ENCODE measurements around the gene DYNC2I2. TPM values are rescaled to one million over a fixed set of nuclear protein-coding genes. Genes with fewer than 3 reads are reported as not detected.
A peak's percentile ranks its signal among the peaks of the same experiment; 100 is the strongest.

The DYNC2I2 gene
- total RNA-seq, 1 experiment from 2014 or later = 122 TPM

GRCh38 chr9:128632066-128632465 is 24.6 kb downstream of the DYNC2I2 start:
- H3K27me3 ChIP-seq = no peaks in the 10 kb centered on the region
- DNase-seq = no peak
- H3K36me3 ChIP-seq = peaks cover 88% of the 10 kb centered on the region
- H3K4me3 ChIP-seq = no peak overlapping the region
- no peaks in the 10 kb centered on the region for H3K9me3 ChIP-seq

GRCh38 chr9:128631636-128632035 is 25.0 kb downstream of the DYNC2I2 start:
- no peak for DNase-seq
- H3K36me3 ChIP-seq = peaks cover 87% of the 10 kb centered on the region
- no peaks in the 10 kb centered on the region for H3K9me3 ChIP-seq

GRCh38 chr9:128629852-128630545 is 26.6 kb downstream of the DYNC2I2 start:
- Histone ChIP-seq H3K9me3 (no peaks in the 10 kb centered on the region), H3K36me3 (peaks cover 86% of the 10 kb centered on the region), H3K4me3 (no peak overlapping the region), H3K27me3 (no peaks in the 10 kb centered on the region)
- DNase-seq = no peak

More at GRCh38 chr9:128631636-128632035, 25.0 kb downstream of the DYNC2I2 start:
- Histone ChIP-seq H3K4me3 (no peak overlapping the region), H3K27me3 (no peaks in the 10 kb centered on the region)

- Histone ChIP-seq H3K9me3 (no peaks in the 10 kb centered on the region), H3K4me3 (no peak overlapping the region), H3K36me3 (peaks cover 86% of the 10 kb centered on the region), H3K27me3 (no peaks in the 10 kb centered on the region)
- no peak for DNase-seq
These were observed 27.5 kb downstream of the DYNC2I2 start for GRCh38 chr9:128629136-128629535.

- Histone ChIP-seq H3K27me3 (no peaks in the 10 kb centered on the region), H3K36me3 (peaks cover 81% of the 10 kb centered on the region), H3K9me3 (no peaks in the 10 kb centered on the region), H3K4me3 (no peak overlapping the region)
- DNase-seq = peak; percentile 81
These were observed 28.1 kb downstream of the DYNC2I2 start for GRCh38 chr9:128628471-128629048.

GRCh38 chr9:128627906-128628305 is 28.7 kb downstream of the DYNC2I2 start:
- Histone ChIP-seq H3K9me3 (no peaks in the 10 kb centered on the region), H3K27me3 (no peaks in the 10 kb centered on the region), H3K4me3 (no peak overlapping the region), H3K36me3 (peaks cover 75% of the 10 kb centered on the region)
- DNase-seq = no peak

- H3K4me3 ChIP-seq = no peak overlapping the region
- H3K9me3 ChIP-seq = no peaks in the 10 kb centered on the region
- no peak for DNase-seq
- no peaks in the 10 kb centered on the region for H3K27me3 ChIP-seq
- H3K36me3 ChIP-seq = peaks cover 72% of the 10 kb centered on the region
These were observed 29.4 kb downstream of the DYNC2I2 start for GRCh38 chr9:128627127-128627715.

GRCh38 chr9:128626181-128626580 is 30.5 kb downstream of the DYNC2I2 start:
- Histone ChIP-seq H3K9me3 (no peaks in the 10 kb centered on the region), H3K36me3 (peaks cover 70% of the 10 kb centered on the region), H3K4me3 (no peak overlapping the region), H3K27me3 (no peaks in the 10 kb centered on the region)
- no peak for DNase-seq

GRCh38 chr9:128625391-128626146 is 31.1 kb downstream of the DYNC2I2 start:
- DNase-seq = no peak
- Histone ChIP-seq H3K4me3 (no peak overlapping the region), H3K9me3 (no peaks in the 10 kb centered on the region), H3K27me3 (no peaks in the 10 kb centered on the region), H3K36me3 (peaks cover 70% of the 10 kb centered on the region)

GRCh38 chr9:128624566-128624965 is 32.1 kb downstream of the DYNC2I2 start:
- no peak overlapping the region for H3K4me3 ChIP-seq
- no peaks in the 10 kb centered on the region for H3K27me3 ChIP-seq
- no peaks in the 10 kb centered on the region for H3K9me3 ChIP-seq
- DNase-seq = no peak
- peaks cover 70% of the 10 kb centered on the region for H3K36me3 ChIP-seq

GRCh38 chr9:128621730-128622455 is 34.8 kb downstream of the DYNC2I2 start:
- H3K9me3 ChIP-seq = no peaks in the 10 kb centered on the region
- H3K27me3 ChIP-seq = no peaks in the 10 kb centered on the region
- H3K4me3 ChIP-seq = no peak overlapping the region
- peaks cover 76% of the 10 kb centered on the region for H3K36me3 ChIP-seq
- no peak for DNase-seq

- no peak for DNase-seq
- H3K36me3 ChIP-seq = peaks cover 79% of the 10 kb centered on the region
- no peaks in the 10 kb centered on the region for H3K27me3 ChIP-seq
These were observed 36.9 kb downstream of the DYNC2I2 start for GRCh38 chr9:128619779-128620178.

GRCh38 chr9:128619127-128619526 is 37.5 kb downstream of the DYNC2I2 start:
- H3K36me3 ChIP-seq = peaks cover 79% of the 10 kb centered on the region
- no peak overlapping the region for H3K4me3 ChIP-seq
- H3K9me3 ChIP-seq = no peaks in the 10 kb centered on the region
- H3K27me3 ChIP-seq = no peaks in the 10 kb centered on the region
- no peak for DNase-seq

More at GRCh38 chr9:128619779-128620178, 36.9 kb downstream of the DYNC2I2 start:
- Histone ChIP-seq H3K9me3 (no peaks in the 10 kb centered on the region), H3K4me3 (no peak overlapping the region)

GRCh38 chr9:128617943-128618342 is 38.7 kb downstream of the DYNC2I2 start:
- Histone ChIP-seq H3K9me3 (no peaks in the 10 kb centered on the region), H3K27me3 (no peaks in the 10 kb centered on the region), H3K4me3 (no peak overlapping the region), H3K36me3 (peaks cover 87% of the 10 kb centered on the region)
- no peak for DNase-seq

- H3K4me3 ChIP-seq = no peak overlapping the region
- H3K9me3 ChIP-seq = no peaks in the 10 kb centered on the region
- H3K36me3 ChIP-seq = peaks cover 92% of the 10 kb centered on the region
- H3K27me3 ChIP-seq = no peaks in the 10 kb centered on the region
- DNase-seq = no peak
These were observed 41.1 kb downstream of the DYNC2I2 start for GRCh38 chr9:128615571-128615970.

- H3K36me3 ChIP-seq = peaks cover 91% of the 10 kb centered on the region
- H3K9me3 ChIP-seq = no peaks in the 10 kb centered on the region
- H3K4me3 ChIP-seq = no peak overlapping the region
- no peak for DNase-seq
- no peaks in the 10 kb centered on the region for H3K27me3 ChIP-seq
These were observed 41.9 kb downstream of the DYNC2I2 start for GRCh38 chr9:128614728-128615127.
